Skeletal muscle satellite cell (primary cell): ENCODE measurements around the gene CFAP43.
"Not testable (repeated sequence)": the region's sequence is repeated elsewhere in the genome, so short reads cannot be mapped to it uniquely, and the experiment has no call there.

Experiments used
- H3K27me3 ChIP-seq: 2 replicates; pipeline ENCODE4 v1.7.0; 2013; ENCODE audit warnings: low read length; ENCODE audit not compliant: control insufficient read depth, insufficient read depth
- H3K36me3 ChIP-seq: 2 replicates; pipeline ENCODE4 v1.7.0; 2013; ENCODE audit warnings: mild to moderate bottlenecking, control low read depth, low read length; ENCODE audit not compliant: insufficient read depth
- H3K4me1 ChIP-seq: 2 replicates; pipeline ENCODE4 v1.7.0; 2013; ENCODE audit warnings: low read length; ENCODE audit not compliant: control insufficient read depth, insufficient read depth
- H3K4me2 ChIP-seq: 2 replicates; pipeline ENCODE4 v1.7.0; 2013; ENCODE audit warnings: mild to moderate bottlenecking, low read length
- H3K4me3 ChIP-seq: 2 replicates; pipeline ENCODE4 v1.7.0; 2013; ENCODE audit warnings: low read length
- H3K9ac ChIP-seq: 2 replicates; pipeline ENCODE4 v1.7.0; 2013; ENCODE audit warnings: mild to moderate bottlenecking, low read depth, low read length, moderate library complexity
- H3K9me3 ChIP-seq: replicated peaks from 2 replicates; pipeline ENCODE4 v1.7.0; 2013; ENCODE audit warnings: mild to moderate bottlenecking, control low read depth, low read length

The CFAP43 gene

GRCh38 chr10:104254493-104255310, 22.5 kb upstream of the CFAP43 start, which contains the start of gene GSTO1:
Gene GSTO1, plus strand, starts transcription at chr10:104254892. Its CDS starts 37 bp downstream, at chr10:104254929.
- Histone ChIP-seq H3K9ac (peak within 1 kb of the TSS; percentile 97), H3K4me1 (peaks cover 43% of the 10 kb centered on the region), H3K9me3 (no peaks in the 10 kb centered on the region), H3K4me3 (peak within 1 kb of the TSS; percentile 79), H3K27me3 (no peaks in the 10 kb centered on the region), H3K36me3 (peaks cover 30% of the 10 kb centered on the region), H3K4me2 (peak within 1 kb of the TSS; percentile 94)

- Histone ChIP-seq H3K9me3 (no peaks in the 10 kb centered on the region), H3K27me3 (no peaks in the 10 kb centered on the region), H3K4me3 (peak overlapping the region; percentile 79), H3K9ac (peak overlapping the region; percentile 97), H3K4me1 (peaks cover 34% of the 10 kb centered on the region), H3K36me3 (peaks cover 21% of the 10 kb centered on the region), H3K4me2 (peak overlapping the region; percentile 94)
Measured at GRCh38 chr10:104253606-104254410, 21.6 kb upstream of the CFAP43 start.

GRCh38 chr10:104253106-104253505, 20.9 kb upstream of the CFAP43 start:
- Histone ChIP-seq H3K4me1 (peaks cover 28% of the 10 kb centered on the region), H3K4me3 (no peak overlapping the region), H3K4me2 (no peak overlapping the region)

GRCh38 chr10:104252368-104252767, 20.2 kb upstream of the CFAP43 start:
- Histone ChIP-seq H3K9me3 (no peaks in the 10 kb centered on the region), H3K4me3 (no peak overlapping the region), H3K4me1 (peaks cover 21% of the 10 kb centered on the region), H3K36me3 (peaks cover 7% of the 10 kb centered on the region), H3K27me3 (no peaks in the 10 kb centered on the region), H3K4me2 (no peak overlapping the region), H3K9ac (no peak overlapping the region)

More at GRCh38 chr10:104253106-104253505, 20.9 kb upstream of the CFAP43 start:
- Histone ChIP-seq H3K9me3 (no peaks in the 10 kb centered on the region), H3K27me3 (no peaks in the 10 kb centered on the region), H3K36me3 (peaks cover 15% of the 10 kb centered on the region), H3K9ac (no peak overlapping the region)

GRCh38 chr10:104251443-104251842, 19.3 kb upstream of the CFAP43 start:
- H3K4me1 ChIP-seq, result peaks cover 15% of the 10 kb centered on the region
- no peaks in the 10 kb centered on the region for H3K9me3 ChIP-seq
- H3K4me3 ChIP-seq, result no peak overlapping the region
- H3K4me2 ChIP-seq, result no peak overlapping the region
- H3K27me3 ChIP-seq, result no peaks in the 10 kb centered on the region
- no peak overlapping the region for H3K9ac ChIP-seq
- no peaks in the 10 kb centered on the region for H3K36me3 ChIP-seq

GRCh38 chr10:104250371-104250770, 18.2 kb upstream of the CFAP43 start:
- H3K27me3 ChIP-seq, result no peaks in the 10 kb centered on the region
- no peaks in the 10 kb centered on the region for H3K36me3 ChIP-seq
- H3K4me3 ChIP-seq, result no peak overlapping the region
- no peaks in the 10 kb centered on the region for H3K9me3 ChIP-seq
- peaks cover 12% of the 10 kb centered on the region for H3K4me1 ChIP-seq
- no peak overlapping the region for H3K9ac ChIP-seq
- H3K4me2 ChIP-seq, result no peak overlapping the region

- H3K36me3 ChIP-seq, H3K27me3 ChIP-seq, H3K4me2 ChIP-seq, H3K9ac ChIP-seq, H3K9me3 ChIP-seq, H3K4me1 ChIP-seq, H3K4me3 ChIP-seq: not testable (repeated sequence)
Measured at GRCh38 chr10:104248931-104249330, 16.8 kb upstream of the CFAP43 start.

GRCh38 chr10:104247513-104248146, 15.5 kb upstream of the CFAP43 start:
- Histone ChIP-seq H3K9ac (no peak overlapping the region), H3K4me1 (peaks cover 3% of the 10 kb centered on the region), H3K4me2 (no peak overlapping the region), H3K36me3 (no peaks in the 10 kb centered on the region), H3K4me3 (no peak overlapping the region), H3K27me3 (no peaks in the 10 kb centered on the region), H3K9me3 (no peaks in the 10 kb centered on the region)

GRCh38 chr10:104246976-104247375, 14.8 kb upstream of the CFAP43 start:
- Histone ChIP-seq H3K36me3 (no peaks in the 10 kb centered on the region), H3K4me3 (no peak overlapping the region), H3K27me3 (no peaks in the 10 kb centered on the region), H3K9ac (no peak overlapping the region), H3K9me3 (no peaks in the 10 kb centered on the region), H3K4me2 (no peak overlapping the region), H3K4me1 (peaks cover 3% of the 10 kb centered on the region)

GRCh38 chr10:104245066-104245632, 13.0 kb upstream of the CFAP43 start:
- H3K9me3 ChIP-seq, result no peaks in the 10 kb centered on the region
- no peaks in the 10 kb centered on the region for H3K36me3 ChIP-seq
- no peak overlapping the region for H3K9ac ChIP-seq

GRCh38 chr10:104243512-104243911, 11.3 kb upstream of the CFAP43 start:
- Histone ChIP-seq H3K4me3 (no peak overlapping the region), H3K27me3 (peaks cover 23% of the 10 kb centered on the region), H3K9ac (no peak overlapping the region), H3K4me2 (no peak overlapping the region), H3K36me3 (no peaks in the 10 kb centered on the region), H3K9me3 (no peaks in the 10 kb centered on the region), H3K4me1 (peaks cover 3% of the 10 kb centered on the region)

More at GRCh38 chr10:104245066-104245632, 13.0 kb upstream of the CFAP43 start:
- Histone ChIP-seq H3K4me1 (peaks cover 3% of the 10 kb centered on the region), H3K27me3 (peaks cover 8% of the 10 kb centered on the region), H3K4me2 (no peak overlapping the region), H3K4me3 (no peak overlapping the region)
